Measurements from ENCODE around the gene GBX1.
A peak's percentile ranks its signal among the peaks of the same experiment; 100 is the strongest.

GBX1 gene

DNA sequence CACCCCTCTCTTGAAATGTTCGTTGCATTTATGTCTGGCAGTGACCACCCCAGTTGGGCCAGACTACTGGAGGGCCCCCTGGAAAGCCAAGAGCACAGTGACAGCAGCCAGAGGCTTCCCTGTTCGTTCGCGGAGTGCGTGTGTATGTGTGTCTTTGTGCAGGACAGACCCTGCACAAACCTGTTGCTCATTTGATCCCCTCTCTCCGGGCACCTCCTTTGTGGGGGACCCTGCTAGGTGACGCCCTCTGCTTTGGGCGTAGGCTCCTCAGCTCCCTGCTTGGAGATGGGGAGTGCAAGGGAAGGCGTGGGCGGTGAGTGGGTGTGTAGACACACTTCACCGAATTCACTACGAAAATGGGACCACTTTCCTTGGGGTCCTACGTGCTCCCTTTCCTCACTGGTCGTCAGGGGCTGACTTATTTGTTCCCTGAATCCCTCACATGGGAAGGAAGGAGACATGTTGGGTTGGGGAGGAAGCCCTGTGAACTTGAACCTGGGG is 42.5 kb downstream of the GBX1 start:
- no peak overlapping the region for H3K4me3 ChIP-seq (replicated peaks; ENCODE audit: low read depth, low read length)
- DNase-seq (ENCODE audit: extremely low read depth, low read depth) = no peak
- TF ChIP-seq, protein P1, sequence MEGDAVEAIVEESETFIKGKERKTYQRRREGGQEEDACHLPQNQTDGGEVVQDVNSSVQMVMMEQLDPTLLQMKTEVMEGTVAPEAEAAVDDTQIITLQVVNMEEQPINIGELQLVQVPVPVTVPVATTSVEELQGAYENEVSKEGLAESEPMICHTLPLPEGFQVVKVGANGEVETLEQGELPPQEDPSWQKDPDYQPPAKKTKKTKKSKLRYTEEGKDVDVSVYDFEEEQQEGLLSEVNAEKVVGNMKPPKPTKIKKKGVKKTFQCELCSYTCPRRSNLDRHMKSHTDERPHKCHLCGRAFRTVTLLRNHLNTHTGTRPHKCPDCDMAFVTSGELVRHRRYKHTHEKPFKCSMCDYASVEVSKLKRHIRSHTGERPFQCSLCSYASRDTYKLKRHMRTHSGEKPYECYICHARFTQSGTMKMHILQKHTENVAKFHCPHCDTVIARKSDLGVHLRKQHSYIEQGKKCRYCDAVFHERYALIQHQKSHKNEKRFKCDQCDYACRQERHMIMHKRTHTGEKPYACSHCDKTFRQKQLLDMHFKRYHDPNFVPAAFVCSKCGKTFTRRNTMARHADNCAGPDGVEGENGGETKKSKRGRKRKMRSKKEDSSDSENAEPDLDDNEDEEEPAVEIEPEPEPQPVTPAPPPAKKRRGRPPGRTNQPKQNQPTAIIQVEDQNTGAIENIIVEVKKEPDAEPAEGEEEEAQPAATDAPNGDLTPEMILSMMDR (IDR thresholded peaks at IDR 0.05; ENCODE audit: low read depth, low read length, missing control alignments) = no peak

DNA sequence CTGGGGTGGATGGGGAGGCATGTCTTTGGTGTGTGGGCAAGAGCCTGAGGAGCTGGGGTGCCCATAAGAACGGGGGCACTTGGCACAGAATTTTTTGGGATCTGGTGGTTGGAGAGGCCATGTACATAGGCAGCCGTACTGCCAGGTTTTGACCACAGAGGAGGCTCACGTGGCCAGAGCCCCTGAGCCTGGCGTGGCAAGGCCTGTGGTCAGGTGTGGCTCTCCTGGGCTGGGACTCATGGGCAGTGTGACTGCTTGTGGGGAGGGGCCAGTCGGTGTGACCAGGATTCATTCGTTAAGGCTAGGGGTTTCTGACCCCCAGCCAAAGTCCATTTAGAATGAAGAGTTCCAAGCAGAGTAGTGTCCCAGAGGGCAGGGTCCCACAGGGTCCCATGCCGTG is 43.0 kb downstream of the GBX1 start:
- TF ChIP-seq, protein P1 (IDR thresholded peaks at IDR 0.05; ENCODE audit: low read depth, low read length, missing control alignments) = no peak
- H3K4me3 ChIP-seq (replicated peaks; ENCODE audit: low read depth, low read length) = no peak overlapping the region
- DNase-seq (ENCODE audit: extremely low read depth, low read depth) = no peak

DNA sequence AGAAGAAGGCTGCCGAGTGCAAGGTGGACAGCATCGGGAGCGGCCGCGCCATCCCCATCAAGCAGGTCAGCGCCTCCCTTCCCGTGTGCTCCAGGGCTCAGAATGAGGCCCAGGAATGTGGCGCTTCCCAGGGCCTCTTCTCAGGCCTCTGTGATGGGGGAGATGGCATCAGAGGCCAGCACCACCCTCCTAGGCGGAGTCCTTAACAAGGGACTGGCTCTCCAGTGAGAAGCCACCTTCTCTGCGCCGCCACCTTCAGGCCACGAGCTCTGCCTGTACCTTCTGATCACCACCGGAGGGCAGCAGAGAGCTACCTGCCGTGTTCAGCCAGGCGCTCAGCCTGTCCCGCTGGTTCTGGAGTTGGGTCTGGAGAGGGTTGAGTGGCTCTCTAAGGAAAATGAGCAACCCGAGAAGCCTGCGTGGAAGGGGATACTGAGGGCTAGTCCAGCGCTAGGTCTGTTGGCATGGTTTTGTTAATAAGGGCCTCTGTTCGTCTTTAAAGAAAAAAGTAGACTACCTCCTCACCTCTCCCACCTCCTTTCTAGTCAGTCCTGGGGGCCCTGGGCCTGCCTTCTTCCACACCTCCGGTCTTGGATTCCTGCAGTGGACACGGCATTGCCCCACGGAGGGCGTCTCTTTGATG is 43.6 kb downstream of the GBX1 start:
- peak; percentile 66 for DNase-seq (ENCODE audit: extremely low read depth, low read depth)
- no peak overlapping the region for H3K4me3 ChIP-seq (replicated peaks; ENCODE audit: low read depth, low read length)
- TF ChIP-seq, protein P1 (IDR thresholded peaks at IDR 0.05; ENCODE audit: low read depth, low read length, missing control alignments) = peak; percentile 99

DNA sequence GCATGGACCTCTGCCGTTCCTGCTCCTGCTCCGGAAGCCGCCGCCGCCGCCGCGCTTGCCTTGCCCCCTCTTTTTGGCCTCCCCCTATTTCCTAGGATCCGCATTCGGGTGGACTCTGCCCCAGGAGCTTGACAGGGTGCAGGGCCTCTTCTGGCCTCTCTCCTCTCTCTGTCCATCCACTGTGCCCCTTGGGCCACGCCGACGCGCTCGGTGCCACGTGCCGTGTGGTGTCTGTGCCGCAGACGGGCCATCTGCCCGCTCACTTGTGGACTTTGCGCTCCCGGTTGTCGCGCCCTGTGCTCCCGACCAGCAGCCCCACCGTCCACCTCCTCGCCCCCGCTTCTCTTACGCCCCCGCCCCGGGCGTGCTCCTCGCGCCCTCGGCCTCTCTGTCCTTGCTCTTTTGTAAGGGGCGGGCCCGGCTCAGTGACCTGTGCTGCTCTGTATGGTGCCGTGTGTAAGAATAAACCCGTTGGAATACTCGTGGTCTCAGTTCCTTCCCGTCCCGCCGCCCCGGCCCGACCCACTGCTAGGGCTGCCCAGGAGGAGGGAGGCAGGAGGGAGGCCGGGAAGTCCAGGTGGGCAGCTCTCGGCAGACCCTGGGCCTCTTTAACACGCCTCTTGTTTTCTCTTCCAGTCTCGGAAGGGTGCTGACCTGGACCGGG is 44.2 kb downstream of the GBX1 start:
- no peak for DNase-seq (ENCODE audit: extremely low read depth, low read depth)
- TF ChIP-seq, protein P1 (IDR thresholded peaks at IDR 0.05; ENCODE audit: low read depth, low read length, missing control alignments) = no peak
- no peak overlapping the region for H3K4me3 ChIP-seq (replicated peaks; ENCODE audit: low read depth, low read length)

DNA sequence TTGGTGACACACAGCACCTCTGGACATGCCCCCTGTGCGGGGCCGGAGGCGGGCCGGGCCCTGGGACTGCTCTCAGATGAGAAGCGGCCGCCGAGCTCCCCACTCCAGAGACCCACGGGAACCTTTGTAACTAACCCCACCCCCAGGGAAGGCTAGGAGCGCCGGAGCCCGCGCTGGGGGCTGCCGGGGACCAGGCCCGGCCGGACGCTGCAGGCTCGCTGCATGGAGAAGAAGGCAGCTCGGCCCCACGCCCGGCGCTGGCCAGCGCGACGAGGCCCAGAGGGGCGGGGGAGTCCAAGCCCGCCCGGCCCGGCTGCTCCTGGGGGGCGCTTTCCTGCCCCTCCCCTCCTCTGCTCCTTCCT is 44.7 kb downstream of the GBX1 start:
- H3K4me3 ChIP-seq (replicated peaks; ENCODE audit: low read depth, low read length) = no peak overlapping the region
- TF ChIP-seq, protein P1 (IDR thresholded peaks at IDR 0.05; ENCODE audit: low read depth, low read length, missing control alignments) = no peak
- DNase-seq (ENCODE audit: extremely low read depth, low read depth) = no peak

DNA sequence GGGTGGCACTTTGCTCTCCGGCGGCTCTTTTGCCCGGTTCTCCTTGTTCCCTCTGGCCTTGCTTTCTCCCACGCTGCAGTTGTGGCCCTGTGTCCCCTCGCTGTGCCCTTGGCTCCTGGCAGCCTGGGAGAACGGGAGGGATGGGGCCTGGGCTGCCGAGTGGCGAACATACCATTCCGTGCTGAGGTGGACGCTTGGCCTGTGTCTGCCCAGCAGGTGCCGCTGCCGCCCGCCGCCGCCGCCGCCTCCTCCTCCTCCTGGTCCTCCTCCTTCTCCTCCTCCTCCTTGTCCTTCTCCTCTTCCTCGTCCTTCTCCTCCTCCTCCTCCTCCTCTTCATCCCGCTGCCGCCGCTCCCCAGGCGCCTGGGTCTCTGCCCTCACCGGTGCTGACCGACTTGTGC is 45.2 kb downstream of the GBX1 start:
- DNase-seq (ENCODE audit: extremely low read depth, low read depth) = no peak
- no peak overlapping the region for H3K4me3 ChIP-seq (replicated peaks; ENCODE audit: low read depth, low read length)
- TF ChIP-seq, protein P1 (IDR thresholded peaks at IDR 0.05; ENCODE audit: low read depth, low read length, missing control alignments) = no peak
